GM21825 (cell line): Measurements from ENCODE around the gene MSH4.
"Not testable (repeated sequence)": the region's sequence is repeated elsewhere in the genome, so short reads cannot be mapped to it uniquely, and the experiment has no call there.

ENCODE experiments used
- ATAC-seq: cut with Tn5 transposase; IDR thresholded peaks from one replicate; pipeline ENCODE4 v1.9.1; 2021; ENCODE audit warnings: mild to moderate bottlenecking, moderate library complexity; ENCODE audit not compliant: unreplicated experiment

The MSH4 gene

DNA sequence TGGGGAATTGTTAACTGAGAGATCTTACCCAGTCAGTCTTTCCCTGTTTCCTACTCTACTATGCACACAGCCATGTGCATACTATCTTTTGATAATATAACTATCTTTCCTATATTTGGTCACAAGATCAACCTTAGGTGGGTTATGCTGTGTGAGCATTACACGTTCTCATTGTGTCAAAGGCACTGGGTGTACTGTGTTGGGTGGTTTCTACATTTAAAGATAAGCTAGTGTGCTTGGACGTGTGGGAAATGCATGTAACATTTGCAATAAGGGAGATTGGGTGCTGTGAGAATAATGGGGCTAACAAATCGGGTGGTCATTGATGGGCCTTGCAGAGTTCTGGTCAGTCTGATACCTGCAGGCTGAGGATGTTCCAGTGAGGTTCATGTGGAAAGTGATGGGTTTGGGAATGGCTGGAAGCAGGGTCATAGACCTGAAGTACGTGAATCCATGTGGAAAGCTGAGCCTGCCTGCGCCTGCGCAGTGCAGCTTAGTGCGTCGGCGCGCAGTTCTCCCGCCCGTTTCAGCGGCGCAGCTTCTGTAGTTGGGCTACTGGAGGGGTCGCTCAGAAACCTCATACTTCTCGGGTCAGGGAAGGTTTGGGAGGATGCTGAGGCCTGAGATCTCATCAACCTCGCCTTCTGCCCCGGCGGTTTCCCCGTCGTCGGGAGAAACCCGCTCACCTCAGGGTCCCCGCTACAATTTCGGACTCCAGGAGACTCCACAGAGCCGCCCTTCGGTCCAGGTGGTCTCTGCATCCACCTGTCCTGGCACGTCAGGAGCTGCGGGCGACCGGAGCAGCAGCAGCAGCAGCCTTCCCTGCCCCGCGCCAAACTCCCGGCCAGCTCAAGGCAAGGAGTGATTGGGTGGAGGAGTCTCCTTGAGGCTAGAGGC lies at the start of gene MSH4:
Gene MSH4, plus strand, starts transcription at position 507 of the 897 bp plus-strand sequence. Its CDS starts 104 bp downstream, at position 611.
- ATAC-seq, result no peak

DNA sequence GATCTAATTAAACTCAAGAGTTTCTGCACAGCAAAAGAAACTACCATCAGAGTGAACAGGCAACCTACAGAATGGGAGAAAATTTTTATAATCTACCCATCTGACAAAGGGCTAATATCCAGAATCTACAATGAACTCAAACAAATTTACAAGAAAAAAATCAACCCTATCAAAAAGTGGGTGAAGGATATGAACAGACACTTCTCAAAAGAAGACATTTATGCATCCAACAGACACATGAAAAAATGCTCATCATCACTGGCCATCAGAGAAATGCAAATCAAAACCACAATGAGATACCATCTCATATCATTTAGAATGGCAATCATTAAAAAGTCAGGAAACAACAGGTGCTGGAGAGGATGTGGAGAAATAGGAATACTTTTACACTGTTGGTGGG lies 39.5 kb upstream of the MSH4 start:
- not testable (repeated sequence) for ATAC-seq

GRCh38 chr1:75758543-75758942 lies 38.1 kb upstream of the MSH4 start:
- not testable (repeated sequence) for ATAC-seq

GRCh38 chr1:75764057-75764655 lies 32.5 kb upstream of the MSH4 start:
- peak; percentile 51 for ATAC-seq

DNA sequence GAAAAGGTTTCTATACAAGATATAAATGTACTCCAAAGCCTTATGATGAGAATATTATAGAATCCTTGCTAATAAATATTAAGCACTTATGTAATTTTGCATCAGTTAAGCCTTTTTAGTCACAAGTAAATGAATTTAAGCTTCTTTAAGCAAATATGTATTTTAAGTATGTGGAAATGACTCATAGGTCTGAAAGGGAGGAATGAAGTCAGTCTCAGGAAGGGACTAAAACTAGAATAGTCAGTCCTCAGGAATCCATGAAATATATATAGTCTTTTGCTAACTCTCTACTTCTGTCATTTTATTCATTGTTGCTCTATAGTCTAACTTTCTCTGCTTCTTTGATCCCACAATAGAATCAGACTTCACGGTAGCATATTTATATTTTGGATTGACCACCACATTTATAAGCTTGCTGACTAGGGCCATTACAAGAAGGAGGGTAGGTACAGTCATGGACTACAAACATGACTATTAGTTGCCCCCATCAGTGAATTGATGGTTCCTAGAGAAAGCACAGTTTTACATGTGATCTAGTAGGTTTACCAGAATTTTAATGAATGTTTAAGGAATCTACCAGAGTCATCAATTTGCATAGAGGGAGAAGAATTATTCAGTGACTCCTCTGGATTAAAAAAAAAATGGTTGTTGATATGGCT lies 30.9 kb upstream of the MSH4 start:
- ATAC-seq, result no peak

- ATAC-seq, result no peak
Observed at GRCh38 chr1:75768016-75768415, 28.7 kb upstream of the MSH4 start.

GRCh38 chr1:75770761-75771160 lies 25.9 kb upstream of the MSH4 start:
- no peak for ATAC-seq

GRCh38 chr1:75771978-75772377 lies 24.7 kb upstream of the MSH4 start:
- ATAC-seq, result no peak

DNA sequence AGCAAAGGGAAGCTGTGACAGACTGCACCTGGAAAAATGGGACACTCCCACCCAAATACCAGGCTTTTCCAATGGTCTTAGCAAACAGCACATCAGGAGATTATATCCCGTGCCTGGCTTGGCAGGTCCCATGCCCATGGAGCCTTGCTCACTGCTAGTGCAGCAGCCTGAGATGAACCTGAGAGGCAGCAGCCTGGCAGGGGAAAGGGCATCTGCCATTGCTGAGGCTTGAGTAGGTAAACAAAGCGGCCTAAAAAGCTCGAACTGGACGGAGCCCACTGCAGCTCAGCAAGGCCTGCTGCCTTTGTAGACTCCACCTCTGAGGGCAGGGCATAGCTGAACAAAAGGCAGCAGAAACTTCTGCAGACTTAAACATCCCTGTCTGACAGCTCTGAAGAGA lies 18.9 kb upstream of the MSH4 start:
- ATAC-seq, result not testable (repeated sequence)

- ATAC-seq, result not testable (repeated sequence)
Observed at GRCh38 chr1:75778694-75779093, 18.0 kb upstream of the MSH4 start.

DNA sequence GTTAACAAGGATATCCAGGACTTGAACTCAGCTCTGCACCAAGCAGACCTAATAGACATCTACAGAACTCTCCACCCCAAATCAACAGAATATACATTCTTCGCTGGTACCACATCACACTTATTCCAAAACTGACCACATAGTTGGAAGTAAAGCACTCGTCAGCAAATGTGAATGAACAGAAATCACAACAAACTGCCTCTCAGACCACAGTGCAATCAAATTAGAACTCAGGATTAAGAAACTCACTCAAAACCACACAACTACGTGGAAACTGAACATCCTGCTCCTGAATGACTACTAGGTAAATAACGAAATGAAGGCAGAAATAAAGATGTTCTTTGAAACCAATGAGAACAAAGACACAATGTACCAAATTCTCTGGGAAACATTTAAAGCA lies 16.5 kb upstream of the MSH4 start:
- not testable (repeated sequence) for ATAC-seq

DNA sequence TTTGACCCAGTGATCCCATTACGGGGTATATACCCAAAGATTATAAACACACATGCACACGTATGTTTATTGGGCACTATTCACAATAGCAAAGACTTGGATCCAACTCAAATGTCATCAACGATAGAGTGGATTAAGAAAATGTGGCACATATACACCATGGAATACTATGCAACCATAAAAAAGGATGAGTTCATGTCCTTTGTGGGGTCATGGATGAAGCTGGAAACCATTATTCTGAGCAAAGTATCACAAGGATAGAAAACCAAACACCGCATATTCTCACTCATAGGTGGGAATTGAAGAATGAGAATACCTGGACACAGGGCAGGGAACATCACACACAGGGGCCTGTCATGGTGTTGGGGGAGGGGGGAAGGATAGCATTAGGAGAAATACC lies 12.8 kb upstream of the MSH4 start:
- ATAC-seq, result not testable (repeated sequence)

- ATAC-seq, result peak; percentile 18
Observed at GRCh38 chr1:75785320-75785982, 11.2 kb upstream of the MSH4 start.

DNA sequence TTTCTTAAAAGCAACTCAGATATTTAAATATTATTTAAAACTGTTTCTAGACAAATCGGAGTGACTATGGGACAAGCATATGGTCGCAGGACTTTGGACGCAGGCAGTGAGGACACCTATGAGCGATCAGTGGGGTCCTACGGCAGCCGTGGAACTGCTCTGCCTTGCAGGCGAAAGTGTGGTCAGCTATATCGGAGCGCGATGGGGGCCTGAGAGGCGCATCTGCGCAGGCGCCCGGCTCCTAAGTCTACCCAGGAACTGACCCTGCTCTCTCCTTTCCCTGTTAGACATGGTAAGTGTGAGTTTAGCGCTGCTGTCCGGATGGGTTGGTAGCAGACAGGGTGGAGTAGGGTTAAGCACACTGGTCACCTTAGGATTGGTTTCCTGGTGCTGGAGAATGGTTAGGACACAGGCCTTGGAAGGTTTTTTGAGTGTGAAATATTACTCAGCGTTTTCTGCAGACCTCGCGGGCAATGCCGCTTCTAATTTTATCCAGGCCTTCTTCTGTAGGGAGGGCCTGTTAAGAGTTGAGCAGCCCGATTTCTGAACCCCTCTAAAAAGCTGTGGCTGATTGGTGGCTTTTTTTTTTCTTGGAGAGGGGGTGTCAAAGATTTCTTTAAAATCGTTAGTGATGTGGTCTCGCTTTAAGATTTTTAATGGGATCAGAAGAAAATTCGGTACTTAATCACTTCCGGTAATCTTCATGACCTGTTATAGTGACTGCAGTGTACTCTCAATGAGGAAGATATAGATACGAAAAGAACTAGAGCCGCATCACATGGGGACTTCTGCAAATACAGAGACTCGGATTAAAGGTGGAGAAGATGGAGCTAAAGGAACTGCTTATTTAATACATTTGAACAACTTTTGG lies 10.5 kb upstream of the MSH4 start, which contains the start of gene RABGGTB:
Gene RABGGTB, plus strand, starts transcription at position 274 of the 871 bp plus-strand sequence. Its CDS starts 16 bp downstream, at position 290.
- peak; percentile 71 for ATAC-seq

DNA sequence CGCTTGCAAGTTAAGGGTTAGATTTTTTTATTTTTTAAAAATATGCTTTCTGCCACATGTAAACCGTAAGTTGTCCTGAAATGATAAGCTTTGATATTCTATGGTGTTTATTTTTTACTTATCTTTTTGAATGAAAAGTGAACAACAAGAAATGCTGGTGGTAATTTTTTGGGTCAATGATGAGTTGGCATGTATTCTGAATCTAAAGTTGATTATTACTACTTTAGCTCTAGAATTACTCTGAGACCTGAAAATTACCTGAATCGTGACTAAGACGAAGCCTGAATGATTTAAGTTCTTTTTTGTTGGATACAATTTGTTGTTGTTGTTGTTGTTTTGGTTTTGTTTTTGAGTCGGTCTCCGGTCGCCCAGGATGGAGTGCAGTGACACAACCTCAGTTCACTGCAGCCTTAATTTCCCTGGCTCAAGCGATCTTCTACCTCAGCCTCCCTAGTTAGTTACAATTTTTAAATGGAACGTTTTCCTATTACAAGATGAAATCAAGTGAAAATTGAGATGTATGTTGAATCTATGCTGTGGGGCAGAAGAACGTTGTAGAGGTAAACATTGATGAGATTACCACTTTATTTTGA lies 9.7 kb upstream of the MSH4 start:
- ATAC-seq, result no peak

GRCh38 chr1:75787524-75787923 lies 9.2 kb upstream of the MSH4 start:
- ATAC-seq, result no peak

GRCh38 chr1:75789988-75790387 lies 6.7 kb upstream of the MSH4 start:
- ATAC-seq, result no peak

- no peak for ATAC-seq
Observed at GRCh38 chr1:75791022-75791421, 5.7 kb upstream of the MSH4 start.

- ATAC-seq, result no peak
Observed at GRCh38 chr1:75792091-75792490, 4.6 kb upstream of the MSH4 start.

- ATAC-seq, result no peak
Observed at GRCh38 chr1:75794382-75794781, 2.3 kb upstream of the MSH4 start.
